Measurements from ENCODE around the gene NIPSNAP2. TPM values are rescaled to one million over a fixed set of nuclear protein-coding genes. Genes with fewer than 3 reads are reported as not detected.

NIPSNAP2 gene
- polyA plus RNA-seq, 1 of the 3 experiments (the other 2 are of a cell fraction): 57.5 TPM

GRCh38 chr7:55969391-55969790 is 5.0 kb downstream of the NIPSNAP2 start:
- POLR2A ChIA-PET: no interaction called here
- no peak for DNase-seq

More at GRCh38 chr7:55969391-55969790, 5.0 kb downstream of the NIPSNAP2 start:
- Histone ChIP-seq H3K4me3 (ENCODE audit: low read depth in 2 of 2, low read length in 1 of 2) (no peak overlapping the region), H3K9me3 (no peaks in the 10 kb centered on the region), H3K79me2 (ENCODE audit: insufficient read depth) (peaks cover 94% of the 10 kb centered on the region), H3K4me1 (ENCODE audit: control insufficient read depth in 1 of 2, insufficient read depth in 2 of 2, low read depth in 1 of 2, low read length in 1 of 2) (peaks cover 4 to 6% of the 10 kb centered on the region in 2 experiments; a peak in 2 of 4 replicates), H3K27ac (ENCODE audit: low read depth in 2 of 2, low read length in 1 of 2) (no peak overlapping the region), H3K9ac (no peak overlapping the region), H3K9me2 (no peaks in the 10 kb centered on the region), H3K27me3 (ENCODE audit: insufficient read depth) (no peaks in the 10 kb centered on the region), H3K4me2 (no peak overlapping the region), H3K36me3 (replicated peaks in 1 of 2; ENCODE audit: control insufficient read depth in 1 of 2, insufficient read depth in 2 of 2, low read length in 1 of 2) (peaks cover 0 to 24% of the 10 kb centered on the region in 2 experiments), H2AFZ (ENCODE audit: low read depth) (no peak overlapping the region), H4K20me1 (ENCODE audit: insufficient read depth) (peaks cover 48% of the 10 kb centered on the region), H3F3A (replicated peaks; ENCODE audit: insufficient read depth) (peaks cover 19% of the 10 kb centered on the region)
- CTCF ChIA-PET: interaction anchor here (0.8 kb wide), 1 partner anchor 105 kb away, joined by 3 read pairs; no protein-coding TSS in a partner anchor
- TF ChIP-seq RXRA (IDR thresholded peaks at IDR 0.05; ENCODE audit: borderline replicate concordance, low read depth) (no peak), GATA2 (CRISPR knock-in tag; IDR thresholded peaks at IDR 0.05) (no peak), FOXM1 (IDR thresholded peaks at IDR 0.05; ENCODE audit: low read depth) (no peak), YY1 (IDR thresholded peaks at IDR 0.05; ENCODE audit: low read depth) (no peak), POLR2AphosphoS5 (IDR thresholded peaks at IDR 0.05; ENCODE audit: low read depth, low read length) (no peak), NFIC (IDR thresholded peaks at IDR 0.05; ENCODE audit: borderline replicate concordance) (no peak), ZBTB33 (IDR thresholded peaks at IDR 0.05; ENCODE audit: borderline replicate concordance, low read depth) (no peak), CHD2 (IDR thresholded peaks at IDR 0.05; ENCODE audit: low read length, partially characterized antibody) (no peak), TAF1 (IDR thresholded peaks at IDR 0.05; ENCODE audit: borderline replicate concordance, low read depth, low read length) (no peak), SIN3A (IDR thresholded peaks at IDR 0.05; ENCODE audit: borderline replicate concordance, low read depth, low read length) (no peak), NRF1 (IDR thresholded peaks at IDR 0.05; ENCODE audit: low read depth, low read length) (no peak), GABPA (IDR thresholded peaks at IDR 0.05; ENCODE audit: low read depth) (no peak), ELF1 (IDR thresholded peaks at IDR 0.05) (no peak), MXI1 (IDR thresholded peaks at IDR 0.05; ENCODE audit: low read depth, low read length) (no peak), RAD21 (IDR thresholded peaks at IDR 0.05; ENCODE audit: low read length) (no peak), MAX (IDR thresholded peaks at IDR 0.05; ENCODE audit: low read depth) (no peak), JUND (IDR thresholded peaks at IDR 0.05) (no peak), EZH2phosphoT487 (IDR thresholded peaks at IDR 0.05; ENCODE audit: borderline replicate concordance, low read depth) (no peak)
- TF ChIP-seq, protein P1, sequence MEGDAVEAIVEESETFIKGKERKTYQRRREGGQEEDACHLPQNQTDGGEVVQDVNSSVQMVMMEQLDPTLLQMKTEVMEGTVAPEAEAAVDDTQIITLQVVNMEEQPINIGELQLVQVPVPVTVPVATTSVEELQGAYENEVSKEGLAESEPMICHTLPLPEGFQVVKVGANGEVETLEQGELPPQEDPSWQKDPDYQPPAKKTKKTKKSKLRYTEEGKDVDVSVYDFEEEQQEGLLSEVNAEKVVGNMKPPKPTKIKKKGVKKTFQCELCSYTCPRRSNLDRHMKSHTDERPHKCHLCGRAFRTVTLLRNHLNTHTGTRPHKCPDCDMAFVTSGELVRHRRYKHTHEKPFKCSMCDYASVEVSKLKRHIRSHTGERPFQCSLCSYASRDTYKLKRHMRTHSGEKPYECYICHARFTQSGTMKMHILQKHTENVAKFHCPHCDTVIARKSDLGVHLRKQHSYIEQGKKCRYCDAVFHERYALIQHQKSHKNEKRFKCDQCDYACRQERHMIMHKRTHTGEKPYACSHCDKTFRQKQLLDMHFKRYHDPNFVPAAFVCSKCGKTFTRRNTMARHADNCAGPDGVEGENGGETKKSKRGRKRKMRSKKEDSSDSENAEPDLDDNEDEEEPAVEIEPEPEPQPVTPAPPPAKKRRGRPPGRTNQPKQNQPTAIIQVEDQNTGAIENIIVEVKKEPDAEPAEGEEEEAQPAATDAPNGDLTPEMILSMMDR (IDR thresholded peaks at IDR 0.05): no peak
- 94% methylated on average over 11 of the region's 11 CpGs for WGBS (ENCODE audit: low lambda C conversion rate)
